Duodenal mucosa (tissue), 2 donors: Measurements from ENCODE around the gene HNF4A.

ENCODE experiments used
- H3K27ac ChIP-seq: one replicate; pipeline ENCODE4 v1.7.0; 2013; ENCODE audit warnings: low read depth, low read length
- H3K27me3 ChIP-seq, 2 donors: one replicate each; pipeline ENCODE4 v1.7.0; 2013; ENCODE audit warnings: low read length in 2 of 2, control low read depth in 1 of 2; ENCODE audit not compliant: insufficient read depth in 2 of 2, control insufficient read depth in 1 of 2
- H3K36me3 ChIP-seq, 2 donors: one replicate each; pipeline ENCODE4 v1.7.0; 2013; ENCODE audit warnings: low read length in 2 of 2, control low read depth in 1 of 2; ENCODE audit not compliant: insufficient read depth in 2 of 2, control insufficient read depth in 1 of 2
- H3K4me1 ChIP-seq, 2 donors: one replicate each; pipeline ENCODE4 v1.7.0; 2013; ENCODE audit warnings: low read length in 2 of 2, control low read depth in 1 of 2; ENCODE audit not compliant: insufficient read depth in 2 of 2, control insufficient read depth in 1 of 2
- H3K4me3 ChIP-seq, 2 donors: one replicate each; pipeline ENCODE4 v1.7.0; 2013; ENCODE audit warnings: low read length in 2 of 2, low read depth in 1 of 2
- H3K9ac ChIP-seq, 2 donors: one replicate each; pipeline ENCODE4 v1.7.0; 2013; ENCODE audit warnings: low read length in 2 of 2, low read depth in 1 of 2
- H3K9me3 ChIP-seq, 2 donors: one replicate each; pipeline ENCODE4 v1.7.0; 2013; ENCODE audit warnings: low read length in 2 of 2, control low read depth in 1 of 2; ENCODE audit not compliant: control insufficient read depth in 1 of 2

The HNF4A gene

DNA sequence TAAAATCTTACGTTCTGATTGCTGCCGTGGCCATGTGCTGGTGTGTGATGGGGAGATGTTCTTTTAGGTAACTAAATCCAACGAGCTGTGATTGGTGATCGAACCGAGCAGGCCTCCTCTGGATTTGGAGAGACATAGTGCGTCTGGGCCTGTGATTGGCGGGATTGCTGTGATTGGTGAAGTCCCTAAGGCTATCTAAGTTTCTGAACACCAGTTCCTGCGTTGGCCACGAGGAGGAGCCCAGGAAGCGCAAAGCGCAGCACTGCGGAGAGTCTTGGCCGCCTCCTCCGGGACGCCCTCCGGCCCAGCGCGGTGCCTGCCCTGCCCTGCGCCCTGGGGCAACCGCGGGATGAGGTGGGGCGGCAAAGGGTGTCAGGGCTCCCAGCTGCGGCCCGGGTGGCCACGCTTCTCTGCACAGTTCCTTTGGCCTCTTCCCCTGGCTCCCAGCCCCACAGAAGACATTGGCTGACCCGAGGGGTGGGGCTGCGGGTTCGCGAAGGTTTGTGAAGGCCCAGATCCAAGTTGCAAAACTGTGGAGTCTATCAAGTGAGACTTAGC lies 33.0 kb downstream of the HNF4A start:
- H3K4me1 ChIP-seq, result peaks cover 26 to 32% of the 10 kb centered on the region in 2 donors
- no peak overlapping the region for H3K27ac ChIP-seq
- peaks cover 0 to 17% of the 10 kb centered on the region in 2 donors for H3K36me3 ChIP-seq
- no peaks in the 10 kb centered on the region for H3K9me3 ChIP-seq
- peak overlapping the region in 1 of 2 donors; percentile 30 for H3K9ac ChIP-seq
- no peak overlapping the region for H3K4me3 ChIP-seq
- no peaks in the 10 kb centered on the region for H3K27me3 ChIP-seq

DNA sequence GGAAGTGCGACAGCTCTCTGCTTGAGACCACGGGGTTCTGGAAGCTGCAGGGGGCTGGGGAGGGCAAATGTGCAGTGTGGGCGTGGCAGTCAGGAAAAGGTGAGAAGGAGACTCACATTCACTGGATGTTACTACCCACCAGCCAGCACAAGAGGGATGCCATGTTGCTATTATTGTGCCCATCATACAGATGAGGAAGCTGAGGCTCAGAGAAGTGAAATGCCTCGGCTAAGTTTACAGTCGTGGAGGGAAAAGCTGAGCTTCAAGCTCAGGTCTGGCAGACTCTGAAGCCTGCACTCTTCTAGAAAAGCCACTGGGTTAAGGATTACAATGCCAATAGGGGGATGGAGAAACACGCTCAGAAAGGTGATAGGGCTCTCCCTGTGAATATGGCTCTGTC lies 34.4 kb downstream of the HNF4A start:
- Histone ChIP-seq H3K9me3 (no peaks in the 10 kb centered on the region), H3K36me3 (peaks cover 0 to 17% of the 10 kb centered on the region in 2 donors), H3K27me3 (no peaks in the 10 kb centered on the region), H3K4me1 (peaks cover 28 to 39% of the 10 kb centered on the region in 2 donors), H3K27ac (no peak overlapping the region), H3K9ac (no peak overlapping the region), H3K4me3 (no peak overlapping the region)

DNA sequence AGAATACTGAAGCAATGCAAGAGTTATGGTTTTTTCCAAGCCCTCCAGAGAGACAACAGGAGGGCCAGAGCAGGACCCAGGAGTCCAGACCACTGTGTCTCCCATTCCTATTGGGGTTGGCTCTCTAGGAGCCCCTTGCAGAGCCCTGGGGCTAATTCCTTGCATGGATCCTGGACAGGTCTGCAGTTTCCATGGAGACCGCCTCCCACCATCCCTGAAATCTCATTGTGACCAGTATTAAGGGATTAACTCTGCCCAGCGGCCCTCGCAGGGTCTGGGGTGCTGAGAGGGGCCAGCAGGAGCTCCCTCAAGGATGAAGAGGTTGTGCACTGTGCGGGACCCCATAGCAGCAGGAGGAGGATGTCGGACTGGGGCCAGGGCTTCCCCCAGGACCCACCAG lies 34.8 kb downstream of the HNF4A start:
- H3K27ac ChIP-seq, result no peak overlapping the region
- peaks cover 32 to 43% of the 10 kb centered on the region in 2 donors for H3K4me1 ChIP-seq
- H3K27me3 ChIP-seq, result no peaks in the 10 kb centered on the region
- no peak overlapping the region for H3K9ac ChIP-seq
- H3K36me3 ChIP-seq, result peaks cover 0 to 17% of the 10 kb centered on the region in 2 donors
- no peaks in the 10 kb centered on the region for H3K9me3 ChIP-seq
- no peak overlapping the region for H3K4me3 ChIP-seq

DNA sequence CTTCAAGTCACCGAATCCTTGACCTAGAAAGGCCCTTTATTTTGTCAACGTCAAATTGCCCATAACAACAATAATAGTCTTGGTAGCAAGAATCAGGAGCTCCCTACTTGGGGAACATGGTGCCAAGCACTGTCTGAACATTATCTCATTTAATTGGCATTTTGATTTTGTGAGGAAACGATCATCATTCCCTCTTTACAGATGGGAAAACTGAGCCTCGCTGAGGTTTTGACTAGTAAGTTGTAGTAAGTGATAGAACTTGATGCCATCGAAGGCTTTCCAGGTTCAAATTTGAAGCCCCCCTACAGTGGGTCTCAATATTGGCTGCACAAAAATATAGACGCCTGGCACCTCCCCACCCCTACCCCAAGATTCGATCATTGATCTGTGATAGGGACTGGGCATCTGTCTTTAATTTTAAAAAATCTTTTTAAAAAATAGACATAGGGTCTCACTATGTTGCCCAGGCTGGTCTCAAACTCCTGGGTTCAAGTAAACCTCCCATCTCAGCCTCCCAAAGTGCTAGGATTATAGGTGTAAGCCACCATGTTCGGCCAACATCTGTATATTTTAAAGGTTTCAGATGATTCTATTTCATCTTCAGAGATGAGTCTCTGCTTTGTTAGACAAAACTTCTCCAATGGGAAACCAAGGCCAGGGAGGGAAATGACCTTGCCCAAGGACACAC lies 36.7 kb downstream of the HNF4A start:
- Histone ChIP-seq H3K27me3 (no peaks in the 10 kb centered on the region), H3K4me1 (peaks cover 50 to 56% of the 10 kb centered on the region in 2 donors), H3K36me3 (peaks cover 0 to 17% of the 10 kb centered on the region in 2 donors), H3K9ac (peak overlapping the region; percentile 34 to 58), H3K4me3 (peak overlapping the region; percentile 6 to 44), H3K27ac (peak overlapping the region; percentile 80), H3K9me3 (no peaks in the 10 kb centered on the region)

DNA sequence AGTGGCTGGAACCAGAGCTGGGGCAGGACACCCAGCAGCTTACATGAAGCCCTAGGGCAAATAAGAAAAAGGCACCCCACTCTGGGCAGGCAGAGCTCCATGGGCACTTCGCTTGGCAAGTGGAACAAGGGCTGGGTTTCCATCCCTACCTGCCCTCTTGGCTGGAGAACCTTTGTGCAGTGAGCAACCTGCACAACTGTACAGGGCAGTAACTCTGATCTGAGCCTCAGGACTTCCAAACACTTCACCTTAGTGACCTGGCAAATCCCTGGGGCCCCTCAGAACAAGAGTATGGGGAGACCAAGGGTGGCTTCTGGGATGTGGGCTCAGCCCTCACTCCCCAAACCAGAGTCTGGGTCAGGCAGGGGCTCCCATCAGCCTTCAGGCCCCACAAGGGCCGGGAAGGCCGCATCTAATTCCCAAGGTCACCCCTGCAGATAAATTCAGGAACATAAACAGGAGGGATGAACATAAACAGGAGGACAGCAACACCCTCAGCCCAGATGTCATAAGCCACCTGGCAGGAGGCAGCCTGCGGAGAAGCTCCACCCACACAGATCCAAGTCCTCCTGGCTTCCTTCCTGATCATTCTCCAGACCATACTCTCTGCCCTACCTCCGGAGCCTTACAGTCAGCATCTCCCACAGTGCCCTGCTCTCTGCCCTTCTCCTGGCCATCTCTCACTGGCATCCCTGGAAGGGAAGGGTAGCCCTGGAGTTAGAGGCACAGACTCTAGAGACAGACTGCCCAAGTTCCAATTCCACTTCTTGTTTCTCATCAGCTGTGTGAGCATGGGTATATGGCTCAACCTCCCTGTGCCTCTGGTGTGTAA lies 37.5 kb downstream of the HNF4A start:
- no peaks in the 10 kb centered on the region for H3K9me3 ChIP-seq
- H3K4me1 ChIP-seq, result peaks cover 52 to 53% of the 10 kb centered on the region in 2 donors
- peak overlapping the region; percentile 6 to 44 for H3K4me3 ChIP-seq
- H3K36me3 ChIP-seq, result peaks cover 0 to 17% of the 10 kb centered on the region in 2 donors
- H3K27ac ChIP-seq, result peak overlapping the region; percentile 80
- no peaks in the 10 kb centered on the region for H3K27me3 ChIP-seq
- peak overlapping the region; percentile 58 to 60 for H3K9ac ChIP-seq

DNA sequence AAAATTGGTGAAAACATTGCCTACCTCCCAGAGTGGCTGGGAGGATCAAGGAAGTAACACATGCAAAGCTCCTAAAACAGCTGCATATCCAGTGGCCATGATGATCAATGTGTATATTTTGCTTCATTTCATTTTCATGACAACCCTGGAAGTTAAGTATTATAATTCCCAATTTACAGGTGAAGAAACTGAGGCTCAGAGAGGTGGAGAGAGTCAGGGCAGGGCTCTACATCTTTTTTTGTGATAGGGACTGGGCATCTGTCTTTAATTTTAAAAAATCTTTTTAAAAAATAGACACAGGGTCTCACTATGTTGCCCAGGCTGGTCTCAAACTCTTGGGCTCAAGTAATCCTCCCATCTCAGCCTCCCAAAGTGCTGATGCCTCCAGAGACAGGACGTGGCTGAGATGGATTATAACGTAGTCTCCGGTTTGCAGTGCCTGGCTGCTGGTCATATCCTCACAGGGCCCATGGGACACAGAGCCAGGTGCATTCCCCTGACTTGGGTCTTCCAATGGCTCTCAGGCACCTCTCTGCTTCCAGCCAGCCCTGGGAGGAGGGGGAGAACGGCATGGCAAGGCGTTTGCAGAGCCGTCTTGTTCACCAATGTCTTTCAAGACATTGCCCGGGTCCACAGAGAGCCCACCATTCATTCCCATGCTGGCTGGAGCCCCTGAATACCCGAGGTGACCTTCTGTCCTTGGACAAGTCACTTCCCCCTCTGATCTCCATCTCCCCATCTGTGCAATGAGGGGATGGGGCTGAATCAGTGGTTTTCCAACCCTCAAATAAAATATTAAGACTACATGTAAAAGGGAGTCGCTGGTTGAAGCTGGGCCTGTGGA lies 38.3 kb downstream of the HNF4A start:
- H3K36me3 ChIP-seq, result peaks cover 0 to 16% of the 10 kb centered on the region in 2 donors
- no peaks in the 10 kb centered on the region for H3K27me3 ChIP-seq
- peak overlapping the region; percentile 54 to 73 for H3K9ac ChIP-seq
- H3K27ac ChIP-seq, result peak overlapping the region; percentile 40
- H3K4me3 ChIP-seq, result peak overlapping the region; percentile 33 to 60
- H3K4me1 ChIP-seq, result peaks cover 47 to 55% of the 10 kb centered on the region in 2 donors
- no peaks in the 10 kb centered on the region for H3K9me3 ChIP-seq

DNA sequence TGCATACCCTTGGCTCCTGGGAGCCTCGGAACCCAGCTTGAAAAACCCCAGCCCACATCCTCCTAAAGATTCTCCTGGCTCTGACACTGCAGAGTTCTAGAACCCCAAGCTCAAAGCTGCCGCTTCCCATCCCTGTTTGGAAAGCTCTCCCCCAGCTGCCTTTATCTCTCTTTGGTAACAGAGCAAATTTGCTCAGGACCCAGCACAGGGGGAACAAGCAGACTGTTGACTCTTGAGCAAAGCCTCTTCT lies 38.9 kb downstream of the HNF4A start:
- H3K27ac ChIP-seq, result no peak overlapping the region
- peak overlapping the region; percentile 54 to 73 for H3K9ac ChIP-seq

DNA sequence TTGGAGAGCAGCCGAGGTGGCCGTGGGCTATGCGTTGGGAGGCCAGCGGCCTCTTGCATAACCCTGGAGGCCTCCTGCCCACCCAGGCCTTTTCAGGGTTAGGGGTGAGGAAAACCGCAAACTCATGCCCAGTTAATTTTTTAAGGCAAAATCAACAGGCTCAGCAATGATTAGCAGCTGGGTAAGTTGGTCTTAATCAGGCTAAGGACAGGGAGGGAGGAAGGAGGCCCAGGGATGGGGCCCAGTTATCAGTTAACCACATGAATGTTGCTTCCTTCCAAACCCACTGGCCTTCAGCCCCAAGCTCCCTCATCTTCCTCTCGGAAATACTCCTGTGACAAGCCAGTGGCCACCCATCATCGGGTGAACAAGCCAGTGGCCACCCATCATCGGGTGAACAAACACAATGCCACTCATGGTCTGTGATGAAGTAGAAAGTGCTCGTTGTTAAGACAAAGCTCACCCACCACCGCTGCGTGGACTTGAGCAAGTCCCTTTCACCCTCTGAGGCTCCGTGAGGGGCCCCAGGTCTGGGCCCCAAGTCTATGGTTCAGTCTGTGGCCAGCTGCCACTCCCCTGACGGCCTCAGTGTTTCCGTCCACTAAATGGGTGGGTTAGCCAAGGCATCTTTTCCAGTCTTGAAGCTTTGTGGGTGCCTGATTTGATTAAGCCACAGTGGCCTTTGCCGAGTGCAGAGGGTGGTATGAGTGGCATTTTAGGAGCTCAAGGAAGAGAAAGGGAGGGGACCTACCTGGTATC lies 39.4 kb downstream of the HNF4A start:
- H3K27ac ChIP-seq, result no peak overlapping the region
- peaks cover 0 to 13% of the 10 kb centered on the region in 2 donors for H3K36me3 ChIP-seq
- H3K4me3 ChIP-seq, result peak overlapping the region; percentile 33 to 60
- peaks cover 49 to 62% of the 10 kb centered on the region in 2 donors for H3K4me1 ChIP-seq
- H3K27me3 ChIP-seq, result no peaks in the 10 kb centered on the region
- peak overlapping the region; percentile 54 to 73 for H3K9ac ChIP-seq
- no peaks in the 10 kb centered on the region for H3K9me3 ChIP-seq

More for the DNA sequence above, 38.9 kb downstream of the HNF4A start:
- no peaks in the 10 kb centered on the region for H3K27me3 ChIP-seq
- H3K4me3 ChIP-seq, result peak overlapping the region; percentile 33 to 60
- H3K36me3 ChIP-seq, result peaks cover 0 to 13% of the 10 kb centered on the region in 2 donors
- H3K4me1 ChIP-seq, result peaks cover 47 to 57% of the 10 kb centered on the region in 2 donors
- no peaks in the 10 kb centered on the region for H3K9me3 ChIP-seq
